Astrocyte of the cerebellum (primary cell): ENCODE measurements around the gene UMOD.

Source experiments
- DNase-seq: peaks from one replicate; pipeline ENCODE4 v3.0.0-alpha.2; 2011; ENCODE audit warnings: low read depth
- H3K4me3 ChIP-seq: 2 replicates; pipeline ENCODE4 v1.5.1; 2011; ENCODE audit warnings: mild to moderate bottlenecking, low read depth, low read length, moderate library complexity
- in situ Hi-C: cut with HindIII; loops from 2 replicates; pipeline ENCODE4 v1.10.0; 2017; ENCODE audit warnings: low sequenced_read_pairs
- TF ChIP-seq, protein P1 (sequence below): IDR thresholded peaks from 2 replicates; pipeline ENCODE4 v1.5.1; 2012; ENCODE audit warnings: low read length, low read depth, moderate library complexity, mild to moderate bottlenecking; ENCODE audit errors: missing control alignments

The UMOD gene

DNA sequence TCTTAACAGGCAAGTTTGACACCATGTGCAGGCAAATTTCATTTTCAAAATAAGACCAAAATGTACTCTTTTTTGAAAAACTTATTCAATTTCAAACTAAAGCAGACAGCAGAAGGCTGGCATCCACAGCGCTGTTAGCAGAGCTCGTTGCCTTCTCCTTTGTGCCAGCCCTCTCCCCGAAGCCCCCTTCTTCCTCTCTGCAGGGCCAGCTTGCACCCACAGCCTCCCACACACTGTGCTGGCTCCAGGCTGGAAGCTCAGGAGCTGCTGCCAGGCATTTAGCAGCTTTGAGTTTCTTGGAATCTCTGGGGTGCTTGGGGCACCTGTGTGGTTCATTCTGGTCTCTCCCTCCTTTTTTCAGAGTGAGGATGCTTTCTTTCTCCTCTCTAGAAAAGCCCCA lies 62.9 kb downstream of the UMOD start:
- in situ Hi-C loops, result no loop called here

DNA sequence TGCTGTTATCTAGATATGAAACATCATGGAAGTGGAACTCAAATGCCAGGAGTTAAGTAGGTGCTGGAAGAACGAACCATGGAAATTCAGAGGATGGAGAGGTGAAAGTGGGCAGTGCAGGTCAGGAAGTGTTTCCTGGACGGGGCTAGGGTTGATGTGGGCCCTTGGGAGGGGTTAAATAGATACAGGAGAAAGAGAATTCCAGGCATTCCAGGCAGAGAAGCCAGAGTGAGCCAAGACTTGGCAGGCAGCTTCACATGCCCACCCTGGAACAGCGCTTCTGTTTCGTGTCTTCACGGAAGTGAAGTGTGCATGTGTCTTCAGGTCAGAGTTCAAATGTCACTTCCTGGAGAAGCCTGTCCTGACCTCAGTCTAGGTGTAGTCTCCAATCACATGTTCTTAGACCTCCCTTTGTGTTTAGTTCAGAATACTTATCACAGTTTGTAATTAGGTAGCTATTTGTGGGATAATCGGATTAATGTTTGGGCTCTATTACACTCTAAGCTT lies 66.5 kb downstream of the UMOD start:
- no peak for DNase-seq
- in situ Hi-C loops, result no loop called here
- TF ChIP-seq, protein P1, sequence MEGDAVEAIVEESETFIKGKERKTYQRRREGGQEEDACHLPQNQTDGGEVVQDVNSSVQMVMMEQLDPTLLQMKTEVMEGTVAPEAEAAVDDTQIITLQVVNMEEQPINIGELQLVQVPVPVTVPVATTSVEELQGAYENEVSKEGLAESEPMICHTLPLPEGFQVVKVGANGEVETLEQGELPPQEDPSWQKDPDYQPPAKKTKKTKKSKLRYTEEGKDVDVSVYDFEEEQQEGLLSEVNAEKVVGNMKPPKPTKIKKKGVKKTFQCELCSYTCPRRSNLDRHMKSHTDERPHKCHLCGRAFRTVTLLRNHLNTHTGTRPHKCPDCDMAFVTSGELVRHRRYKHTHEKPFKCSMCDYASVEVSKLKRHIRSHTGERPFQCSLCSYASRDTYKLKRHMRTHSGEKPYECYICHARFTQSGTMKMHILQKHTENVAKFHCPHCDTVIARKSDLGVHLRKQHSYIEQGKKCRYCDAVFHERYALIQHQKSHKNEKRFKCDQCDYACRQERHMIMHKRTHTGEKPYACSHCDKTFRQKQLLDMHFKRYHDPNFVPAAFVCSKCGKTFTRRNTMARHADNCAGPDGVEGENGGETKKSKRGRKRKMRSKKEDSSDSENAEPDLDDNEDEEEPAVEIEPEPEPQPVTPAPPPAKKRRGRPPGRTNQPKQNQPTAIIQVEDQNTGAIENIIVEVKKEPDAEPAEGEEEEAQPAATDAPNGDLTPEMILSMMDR, result no peak
- no peak overlapping the region for H3K4me3 ChIP-seq

More for the DNA sequence above, 62.9 kb downstream of the UMOD start:
- TF ChIP-seq, protein P1, result no peak
- DNase-seq, result no peak
- H3K4me3 ChIP-seq, result no peak overlapping the region
